Testis (tissue), 3 donors: ENCODE data around the gene RGR. TPM values are rescaled to one million over a fixed set of nuclear protein-coding genes. Genes with fewer than 3 reads are reported as not detected.

Experiments used
- DNase-seq: peaks from one replicate; pipeline ENCODE4 v3.0.0-alpha.2; 2019
- H3K27ac ChIP-seq, 2 donors: fragments of 200-600 bp; sonication (generic); one replicate each; pipeline ENCODE4 v1.5.1; 2019
- H3K27me3 ChIP-seq: fragments of 200-600 bp; sonication (generic); one replicate; pipeline ENCODE4 v1.5.1; 2019
- H3K36me3 ChIP-seq: fragments of 200-600 bp; sonication (generic); one replicate; pipeline ENCODE4 v1.5.1; 2017; ENCODE audit warnings: low read depth; ENCODE audit errors: missing control alignments
- H3K4me1 ChIP-seq: fragments of 200-600 bp; sonication (generic); one replicate; pipeline ENCODE4 v1.5.1; 2019
- H3K4me3 ChIP-seq, 2 donors: fragments of 200-600 bp; sonication (generic); one replicate each; pipeline ENCODE4 v1.5.1; 2017 to 2019
- H3K9me3 ChIP-seq: fragments of 200-600 bp; sonication (generic); one replicate; pipeline ENCODE4 v1.5.1; 2017
- POLR2A ChIP-seq: fragments of 450-650 bp; IDR thresholded peaks from one replicate; pipeline ENCODE4 v1.6.1; 2017; ENCODE audit warnings: antibody characterized with exemption, mild to moderate bottlenecking, moderate library complexity
- WGBS, 2 donors: methylation state at CpG; one replicate each; pipeline ENCODE4 v1.1.5; 2018; 5-methylcytosine and 5-hydroxymethylcytosine counted together
- intact Hi-C: fragments of 100-400 bp; cut with DNase I; formaldehyde crosslinking; loops from one replicate; pipeline ENCODE4 v1.15.1; 2023; ENCODE audit warnings: low total_unique reads
- polyA plus RNA-seq: library from polyadenylated mRNA; stranded (reverse); fragments of 350-450 nt; fragmentation: Illumina TruSeq; extraction: RNeasy Lipid Tissue Mini Kit (QIAGEN cat#74804); gene quantifications from one replicate; pipeline ENCODE4 v1.2.3, GENCODE V29; 2014; ENCODE audit warnings: low read depth, low replicate concordance; ENCODE audit not compliant: insufficient read depth
- total RNA-seq, 2 donors: library from RNA; depleted of rRNA; stranded (reverse); fragments of >200 nt; gene quantifications; one replicate each; pipeline ENCODE4 v1.2.3, GENCODE V29; 2016
- TF ChIP-seq, protein P1 (sequence below), 3 experiments: fragments of 450-650 bp in 2 of 3; fragments of 200-600 bp in 1 of 3; sonication (generic) in 1 of 3; IDR thresholded peaks; one replicate each; pipeline ENCODE4 v1.5.1; 2016 to 2019; ENCODE audit warnings: antibody characterized with exemption in 3 of 3, mild to moderate bottlenecking in 2 of 3, moderate library complexity in 1 of 3

The RGR gene
- total and polyA plus RNA-seq, 3 donors from 2014 or later, result 2.2 to 5.9 (median 3.7) TPM

DNA sequence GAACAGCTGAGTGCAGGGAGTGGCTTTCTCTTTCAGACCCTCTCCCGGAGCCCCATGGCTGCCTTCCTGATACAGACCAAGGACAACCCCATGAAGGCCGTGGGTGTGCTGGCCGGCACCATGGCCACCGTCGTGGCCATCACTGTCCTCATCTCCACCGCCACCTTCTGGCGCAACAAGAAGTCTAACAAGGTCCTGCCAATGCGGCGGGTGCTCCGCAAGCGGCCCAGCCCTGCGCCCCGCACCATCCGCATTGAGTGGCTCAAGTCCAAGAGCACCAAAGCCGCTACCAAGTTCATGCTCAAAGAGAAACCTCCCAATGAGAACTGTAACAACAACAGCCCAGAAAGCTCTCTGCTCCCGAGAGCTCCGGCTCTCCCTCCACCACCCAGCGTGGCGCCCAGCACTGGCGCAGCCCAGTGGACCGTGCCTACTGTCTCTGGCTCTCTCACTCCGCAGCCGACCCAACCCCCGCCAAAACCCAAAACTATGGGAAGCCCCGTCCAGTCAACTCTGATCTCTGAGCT lies 30.7 kb upstream of the RGR start:
- 52% methylated on average over 22 to 25 of the region's 25 CpGs for WGBS, 2 donors
- no peaks in the 10 kb centered on the region for H3K27me3 ChIP-seq
- peak overlapping the region; percentile 18 to 39 for H3K4me3 ChIP-seq
- DNase-seq, result peak; percentile 18
- no peak for TF ChIP-seq POLR2A
- TF ChIP-seq, protein P1, sequence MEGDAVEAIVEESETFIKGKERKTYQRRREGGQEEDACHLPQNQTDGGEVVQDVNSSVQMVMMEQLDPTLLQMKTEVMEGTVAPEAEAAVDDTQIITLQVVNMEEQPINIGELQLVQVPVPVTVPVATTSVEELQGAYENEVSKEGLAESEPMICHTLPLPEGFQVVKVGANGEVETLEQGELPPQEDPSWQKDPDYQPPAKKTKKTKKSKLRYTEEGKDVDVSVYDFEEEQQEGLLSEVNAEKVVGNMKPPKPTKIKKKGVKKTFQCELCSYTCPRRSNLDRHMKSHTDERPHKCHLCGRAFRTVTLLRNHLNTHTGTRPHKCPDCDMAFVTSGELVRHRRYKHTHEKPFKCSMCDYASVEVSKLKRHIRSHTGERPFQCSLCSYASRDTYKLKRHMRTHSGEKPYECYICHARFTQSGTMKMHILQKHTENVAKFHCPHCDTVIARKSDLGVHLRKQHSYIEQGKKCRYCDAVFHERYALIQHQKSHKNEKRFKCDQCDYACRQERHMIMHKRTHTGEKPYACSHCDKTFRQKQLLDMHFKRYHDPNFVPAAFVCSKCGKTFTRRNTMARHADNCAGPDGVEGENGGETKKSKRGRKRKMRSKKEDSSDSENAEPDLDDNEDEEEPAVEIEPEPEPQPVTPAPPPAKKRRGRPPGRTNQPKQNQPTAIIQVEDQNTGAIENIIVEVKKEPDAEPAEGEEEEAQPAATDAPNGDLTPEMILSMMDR (IDR thresholded peaks at IDR 0.05), result no peak
- no peak overlapping the region for H3K27ac ChIP-seq
- H3K9me3 ChIP-seq, result no peaks in the 10 kb centered on the region
- H3K4me1 ChIP-seq, result no peaks in the 10 kb centered on the region
- no peaks in the 10 kb centered on the region for H3K36me3 ChIP-seq
- intact Hi-C loops, result no loop called here

DNA sequence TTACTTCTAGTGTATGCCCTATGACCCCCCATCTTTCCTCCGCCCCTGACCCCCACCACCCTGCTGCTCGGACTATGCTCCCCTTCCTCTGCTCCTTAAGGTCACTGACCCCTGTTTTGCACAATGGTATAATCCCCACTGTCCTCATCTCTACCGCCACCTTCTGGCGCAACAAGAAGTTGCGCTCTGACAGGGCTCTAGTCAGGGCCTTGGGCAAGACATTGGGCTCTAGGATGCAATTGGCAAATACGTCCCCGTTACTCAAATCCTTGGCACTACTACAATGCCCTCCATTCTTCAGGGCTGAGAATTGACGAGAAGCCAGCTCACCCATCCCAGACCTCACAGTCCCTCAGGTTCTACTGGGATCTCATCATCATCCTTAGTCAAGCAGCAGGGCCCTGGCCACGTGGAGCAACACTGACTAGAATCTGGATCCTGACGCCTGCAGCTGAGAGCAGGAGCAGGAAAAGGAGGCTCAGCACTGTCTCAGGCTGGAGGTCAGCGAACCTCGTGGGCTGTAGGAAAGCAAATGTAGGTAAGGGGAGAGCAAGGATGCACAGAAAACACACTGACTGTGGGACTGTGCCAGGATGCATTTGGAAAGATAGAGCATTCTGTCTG lies 30.1 kb upstream of the RGR start:
- TF ChIP-seq, protein P1 (IDR thresholded peaks at IDR 0.05), result peak in 1 of 3 experiments; percentile 10
- no peak for TF ChIP-seq POLR2A
- H3K27me3 ChIP-seq, result no peaks in the 10 kb centered on the region
- H3K36me3 ChIP-seq, result no peaks in the 10 kb centered on the region
- H3K4me3 ChIP-seq, result peak overlapping the region; percentile 18 to 39
- H3K27ac ChIP-seq, result no peak overlapping the region
- no peaks in the 10 kb centered on the region for H3K4me1 ChIP-seq
- DNase-seq, result peak; percentile 52
- WGBS, 2 donors, result 40 to 44% methylated on average over 12 of the region's 12 CpGs
- intact Hi-C loops, result no loop called here
- no peaks in the 10 kb centered on the region for H3K9me3 ChIP-seq

- intact Hi-C loops, result no loop called here
- Histone ChIP-seq H3K27ac (no peak overlapping the region), H3K36me3 (no peaks in the 10 kb centered on the region), H3K4me1 (no peaks in the 10 kb centered on the region), H3K27me3 (no peaks in the 10 kb centered on the region), H3K9me3 (no peaks in the 10 kb centered on the region), H3K4me3 (no peak overlapping the region)
- WGBS, 2 donors, result 88 to 96% methylated on average over 8 to 9 of the region's 9 CpGs
- no peak for TF ChIP-seq POLR2A
- TF ChIP-seq, protein P1 (IDR thresholded peaks at IDR 0.05), result no peak
- no peak for DNase-seq
Measured at GRCh38 chr10:84216834-84217233, 28.0 kb upstream of the RGR start.

DNA sequence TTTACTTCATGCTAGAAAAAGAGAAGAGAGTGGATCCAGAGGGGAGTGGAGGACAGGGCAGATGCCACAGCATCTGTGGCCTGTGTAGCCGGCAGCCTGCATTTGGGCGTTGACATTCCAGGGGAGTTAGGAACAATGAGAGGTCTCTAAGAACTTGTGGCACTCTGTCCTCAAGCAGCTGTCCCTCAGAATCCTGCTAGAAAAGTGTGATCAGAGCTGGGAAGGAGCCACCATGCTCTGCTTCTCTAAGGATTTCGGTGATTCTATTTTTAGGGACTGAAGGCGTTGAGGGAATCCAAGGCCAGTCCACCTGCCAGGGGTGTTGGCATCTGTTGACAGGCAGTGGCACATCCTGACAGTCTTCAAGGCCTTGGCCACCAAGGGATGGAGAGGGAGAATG lies 27.1 kb upstream of the RGR start:
- no peaks in the 10 kb centered on the region for H3K27me3 ChIP-seq

More for the DNA sequence above, 27.1 kb upstream of the RGR start:
- no peak for DNase-seq
- no peaks in the 10 kb centered on the region for H3K4me1 ChIP-seq
- H3K9me3 ChIP-seq, result no peaks in the 10 kb centered on the region
- 91 to 92% methylated on average over 4 of the region's 4 CpGs for WGBS, 2 donors
- intact Hi-C loops, result no loop called here
- no peak overlapping the region for H3K27ac ChIP-seq
- H3K4me3 ChIP-seq, result no peak overlapping the region
- no peak for TF ChIP-seq POLR2A
- TF ChIP-seq, protein P1 (IDR thresholded peaks at IDR 0.05), result no peak
- H3K36me3 ChIP-seq, result no peaks in the 10 kb centered on the region
